Fibroblast of mammary gland (primary cell): Measurements from ENCODE around the gene GNG7.

Experiments used
- DNase-seq: peaks from one replicate; pipeline ENCODE4 v3.0.0-alpha.2; 2010; ENCODE audit warnings: low read depth
- H3K4me3 ChIP-seq: 2 replicates; pipeline ENCODE4 v1.5.1; 2011; ENCODE audit warnings: low read depth, mild to moderate bottlenecking, low read length, moderate library complexity; ENCODE audit not compliant: control insufficient read depth
- CTCF ChIP-seq: conservative IDR thresholded peaks from 2 replicates; pipeline ENCODE4 v1.5.1; 2011; ENCODE audit warnings: low read depth, low read length, inconsistent platforms; ENCODE audit not compliant: control insufficient read depth, insufficient read depth

Gene GNG7

DNA sequence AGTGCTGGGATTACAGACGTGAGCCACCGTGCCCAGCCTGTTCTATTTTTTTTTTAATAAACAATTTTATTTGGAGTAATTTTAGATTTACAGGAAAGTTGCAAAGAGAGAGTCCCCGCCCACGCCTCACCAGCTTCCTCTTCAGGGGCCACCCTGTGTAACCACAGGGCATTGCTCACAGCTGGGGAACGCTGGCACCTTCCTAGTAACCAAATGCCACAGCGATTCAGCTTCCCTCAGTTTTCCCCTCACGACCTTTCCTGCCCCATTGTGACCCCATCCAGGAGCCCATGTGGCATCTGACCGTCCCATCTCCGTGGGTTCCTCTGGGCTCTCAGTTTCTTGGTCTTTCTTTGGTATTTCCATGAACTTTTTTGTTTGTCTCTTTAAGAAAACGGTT is 83.9 kb downstream of the GNG7 start:
- H3K4me3 ChIP-seq: no peak overlapping the region
- peak; percentile 44 for DNase-seq
- no peak for TF ChIP-seq CTCF

- no peak for TF ChIP-seq CTCF
- no peak overlapping the region for H3K4me3 ChIP-seq
- no peak for DNase-seq
Observed at GRCh38 chr19:2617393-2618165, 84.9 kb downstream of the GNG7 start.

GRCh38 chr19:2616741-2617392 is 85.6 kb downstream of the GNG7 start:
- TF ChIP-seq CTCF: no peak
- no peak for DNase-seq
- H3K4me3 ChIP-seq: no peak overlapping the region

DNA sequence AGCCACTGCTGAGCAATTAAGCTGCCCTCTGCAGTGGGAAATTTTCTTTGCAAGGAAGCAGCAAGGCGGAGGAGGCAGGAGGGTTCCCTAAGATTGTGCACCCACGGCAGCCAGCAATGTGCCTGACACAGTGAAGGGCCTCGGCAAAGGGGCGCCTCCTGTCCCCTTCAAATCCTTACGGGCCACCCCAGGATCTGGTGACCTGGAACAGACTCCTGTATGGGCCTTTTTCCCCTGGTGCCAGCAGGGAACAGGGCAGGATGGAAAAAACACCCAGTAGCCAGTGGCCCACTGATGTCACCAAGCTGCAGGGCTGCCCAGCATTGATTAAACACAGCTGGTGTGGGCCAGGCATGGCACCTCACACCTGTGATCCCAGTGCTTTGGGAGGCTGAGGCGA is 86.7 kb downstream of the GNG7 start:
- DNase-seq: no peak
- no peak overlapping the region for H3K4me3 ChIP-seq
- no peak for TF ChIP-seq CTCF

- H3K4me3 ChIP-seq: no peak overlapping the region
- TF ChIP-seq CTCF: peak; percentile 87
- peak; percentile 36 for DNase-seq
Observed at GRCh38 chr19:2613507-2614295, 88.8 kb downstream of the GNG7 start.

DNA sequence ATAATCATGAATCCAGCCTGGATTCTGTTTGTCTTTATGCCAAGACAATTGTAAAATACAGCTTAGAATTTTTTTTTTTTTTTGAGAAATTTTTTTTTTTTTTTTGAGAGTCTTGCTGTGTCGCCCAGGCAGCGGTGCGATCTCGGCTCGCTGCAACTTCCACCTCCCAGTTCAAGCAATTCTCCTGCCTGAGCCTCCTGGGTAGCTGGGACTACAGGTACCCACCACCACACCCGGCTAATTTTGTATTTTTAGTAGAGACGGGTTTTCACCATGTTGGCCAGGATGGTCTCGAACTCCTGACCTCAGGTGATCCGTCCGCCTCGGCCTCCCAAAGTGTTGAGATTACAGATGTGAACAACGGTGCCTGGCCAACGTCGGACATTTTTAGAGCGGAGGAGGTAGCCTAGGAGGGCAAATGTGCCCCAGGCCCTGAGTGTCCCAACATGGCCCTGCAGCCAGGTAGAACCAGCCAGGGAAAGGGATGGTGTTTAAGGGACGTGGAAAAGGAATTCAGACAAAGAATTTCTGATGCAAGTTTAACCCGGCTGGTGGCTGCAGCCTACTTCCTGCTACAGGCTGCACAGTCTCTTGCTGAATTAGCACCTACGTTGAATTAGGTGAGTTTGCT is 89.8 kb downstream of the GNG7 start:
- no peak for TF ChIP-seq CTCF
- H3K4me3 ChIP-seq: no peak overlapping the region
- no peak for DNase-seq
